ENCODE measurements around the gene LGALS3BP. TPM values are rescaled to one million over a fixed set of nuclear protein-coding genes. Genes with fewer than 3 reads are reported as not detected.
"Not testable (repeated sequence)": the region's sequence is repeated elsewhere in the genome, so short reads cannot be mapped to it uniquely, and the experiment has no call there.

LGALS3BP gene
- total RNA-seq, 1 experiment from 2014 or later: 507 TPM

DNA sequence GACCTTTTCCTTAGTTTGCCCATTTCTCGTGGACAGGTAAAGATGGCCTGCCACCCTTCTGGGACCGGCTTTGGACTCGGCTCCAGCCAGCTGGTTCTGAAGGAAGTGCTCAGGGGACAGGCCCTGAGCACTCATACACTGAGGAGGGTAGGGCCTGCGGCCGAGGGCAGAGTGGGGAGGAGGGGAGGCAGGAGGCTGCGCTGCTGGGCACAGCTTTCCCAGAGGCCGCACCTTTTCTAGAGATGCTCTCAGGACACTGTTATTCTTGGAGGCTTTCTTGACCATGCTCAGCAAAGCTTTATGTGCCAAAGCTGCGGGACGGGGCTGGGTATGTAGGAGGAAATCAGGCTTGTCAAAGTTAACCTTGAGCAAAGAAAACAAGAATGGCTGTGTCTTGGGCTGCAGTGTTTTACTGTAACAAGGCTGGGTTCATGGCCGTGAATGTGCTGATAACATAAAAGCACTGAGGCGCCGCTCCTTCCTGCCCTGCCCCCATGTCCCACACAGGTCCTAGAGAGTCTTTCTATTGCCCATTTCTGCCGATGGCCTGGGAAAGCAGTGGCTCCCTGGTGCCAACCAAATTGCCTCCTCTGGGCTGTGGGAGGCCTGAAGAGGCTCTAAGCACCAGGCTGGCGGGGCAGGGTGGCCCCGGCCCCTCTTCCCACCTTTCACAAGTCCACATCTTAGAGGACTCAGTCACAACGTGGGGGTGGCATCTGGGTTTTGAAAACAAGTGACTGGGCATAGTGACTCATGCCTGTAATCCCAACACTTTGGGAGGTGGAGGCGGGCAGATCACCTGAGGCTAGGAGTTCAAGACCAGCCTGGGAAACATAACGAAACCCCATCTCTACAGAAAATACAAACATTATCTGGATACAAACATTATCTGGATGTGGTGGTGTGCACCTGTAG, 32.2 kb downstream of the LGALS3BP start:
- Histone ChIP-seq H3K4me3 (no peak overlapping the region), H3K36me3 (ENCODE audit: low read depth) (no peaks in the 10 kb centered on the region), H3K27ac (no peak overlapping the region), H4K20me1 (ENCODE audit: insufficient read depth) (no peaks in the 10 kb centered on the region), H3K9me2 (ENCODE audit: insufficient read depth) (no peaks in the 10 kb centered on the region), H3F3A (ENCODE audit: insufficient read depth, low read depth) (no peaks in the 10 kb centered on the region), H3K27me3 (ENCODE audit: insufficient read depth, low read depth) (no peaks in the 10 kb centered on the region), H3K4me1 (replicated peaks; ENCODE audit: insufficient read depth) (no peaks in the 10 kb centered on the region), H3K79me2 (ENCODE audit: low read depth) (no peaks in the 10 kb centered on the region), H3K9me3 (ENCODE audit: insufficient read depth, low read depth) (no peaks in the 10 kb centered on the region), H2AFZ (no peak overlapping the region), H3K4me2 (no peak overlapping the region)
- no peak for DNase-seq
- intact Hi-C loops (cut with micrococcal nuclease; ENCODE audit: unreplicated experiment): no loop called here
- BruUV-seq (replicated peaks): no TSS peak
- ChIA-PET POLR2A (ENCODE audit: unreplicated experiment) (no interaction called here), CTCF (no interaction called here)
- TF ChIP-seq, protein P1, sequence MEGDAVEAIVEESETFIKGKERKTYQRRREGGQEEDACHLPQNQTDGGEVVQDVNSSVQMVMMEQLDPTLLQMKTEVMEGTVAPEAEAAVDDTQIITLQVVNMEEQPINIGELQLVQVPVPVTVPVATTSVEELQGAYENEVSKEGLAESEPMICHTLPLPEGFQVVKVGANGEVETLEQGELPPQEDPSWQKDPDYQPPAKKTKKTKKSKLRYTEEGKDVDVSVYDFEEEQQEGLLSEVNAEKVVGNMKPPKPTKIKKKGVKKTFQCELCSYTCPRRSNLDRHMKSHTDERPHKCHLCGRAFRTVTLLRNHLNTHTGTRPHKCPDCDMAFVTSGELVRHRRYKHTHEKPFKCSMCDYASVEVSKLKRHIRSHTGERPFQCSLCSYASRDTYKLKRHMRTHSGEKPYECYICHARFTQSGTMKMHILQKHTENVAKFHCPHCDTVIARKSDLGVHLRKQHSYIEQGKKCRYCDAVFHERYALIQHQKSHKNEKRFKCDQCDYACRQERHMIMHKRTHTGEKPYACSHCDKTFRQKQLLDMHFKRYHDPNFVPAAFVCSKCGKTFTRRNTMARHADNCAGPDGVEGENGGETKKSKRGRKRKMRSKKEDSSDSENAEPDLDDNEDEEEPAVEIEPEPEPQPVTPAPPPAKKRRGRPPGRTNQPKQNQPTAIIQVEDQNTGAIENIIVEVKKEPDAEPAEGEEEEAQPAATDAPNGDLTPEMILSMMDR (conservative IDR thresholded peaks at IDR 0.05): no peak
- TF ChIP-seq EZH2 (IDR thresholded peaks at IDR 0.05; ENCODE audit: low read depth): no peak

DNA sequence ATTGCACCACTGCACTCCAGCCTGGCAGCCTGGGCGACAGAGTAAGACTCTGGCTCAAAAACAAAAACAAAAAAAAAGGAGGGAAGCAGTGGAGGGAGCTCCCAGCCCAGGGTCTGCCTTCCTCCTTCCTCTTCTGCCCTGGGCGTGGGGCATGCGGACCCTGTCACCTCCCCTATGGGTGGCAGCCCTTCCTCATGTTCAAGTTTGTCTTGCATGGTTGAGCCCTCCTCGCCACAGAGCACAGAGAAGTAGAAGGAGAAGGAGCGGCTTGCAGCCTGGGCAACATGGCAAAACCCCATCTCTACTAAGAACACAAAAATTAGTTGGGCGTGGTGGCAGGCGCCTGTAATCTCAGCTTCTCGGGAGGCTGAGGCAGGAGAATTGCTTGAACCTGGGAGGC, 33.1 kb downstream of the LGALS3BP start:
- H3K27ac ChIP-seq: no peak overlapping the region
- DNase-seq: no peak
- no peak overlapping the region for H2AFZ ChIP-seq
- H3K36me3 ChIP-seq (ENCODE audit: low read depth): no peaks in the 10 kb centered on the region
- no peaks in the 10 kb centered on the region for H3K79me2 ChIP-seq (ENCODE audit: low read depth)
- TF ChIP-seq EZH2 (IDR thresholded peaks at IDR 0.05; ENCODE audit: low read depth): no peak
- TF ChIP-seq, protein P1 (conservative IDR thresholded peaks at IDR 0.05): no peak
- H3K9me2 ChIP-seq (ENCODE audit: insufficient read depth): no peaks in the 10 kb centered on the region
- POLR2A ChIA-PET (ENCODE audit: unreplicated experiment): interaction anchor here (0.6 kb wide), 1 partner anchor 74 kb away, joined by 6 read pairs; no protein-coding TSS in a partner anchor
- no peak overlapping the region for H3K4me2 ChIP-seq
- H3F3A ChIP-seq (ENCODE audit: insufficient read depth, low read depth): no peaks in the 10 kb centered on the region
- no peaks in the 10 kb centered on the region for H3K9me3 ChIP-seq (ENCODE audit: insufficient read depth, low read depth)
- no peaks in the 10 kb centered on the region for H3K27me3 ChIP-seq (ENCODE audit: insufficient read depth, low read depth)
- CTCF ChIA-PET: no interaction called here
- no TSS peak for BruUV-seq (replicated peaks)
- H4K20me1 ChIP-seq (ENCODE audit: insufficient read depth): no peaks in the 10 kb centered on the region
- H3K4me3 ChIP-seq: no peak overlapping the region
- intact Hi-C loops (cut with micrococcal nuclease; ENCODE audit: unreplicated experiment): no loop called here
- no peaks in the 10 kb centered on the region for H3K4me1 ChIP-seq (replicated peaks; ENCODE audit: insufficient read depth)

GRCh38 chr17:78946131-78946530, 33.6 kb downstream of the LGALS3BP start:
- Histone ChIP-seq H4K20me1 (ENCODE audit: insufficient read depth) (no peaks in the 10 kb centered on the region), H3K4me1 (replicated peaks; ENCODE audit: insufficient read depth) (no peaks in the 10 kb centered on the region), H3K9me2 (ENCODE audit: insufficient read depth) (no peaks in the 10 kb centered on the region), H3K9me3 (ENCODE audit: insufficient read depth, low read depth) (no peaks in the 10 kb centered on the region), H3K79me2 (ENCODE audit: low read depth) (no peaks in the 10 kb centered on the region), H3K4me3 (no peak overlapping the region), H3K27ac (no peak overlapping the region), H3K4me2 (no peak overlapping the region), H3K36me3 (ENCODE audit: low read depth) (no peaks in the 10 kb centered on the region), H2AFZ (no peak overlapping the region), H3F3A (ENCODE audit: insufficient read depth, low read depth) (no peaks in the 10 kb centered on the region), H3K27me3 (ENCODE audit: insufficient read depth, low read depth) (no peaks in the 10 kb centered on the region)
- POLR2A ChIA-PET (ENCODE audit: unreplicated experiment): no interaction called here
- BruUV-seq (replicated peaks): no TSS peak
- CTCF ChIA-PET: no interaction called here
- TF ChIP-seq, protein P1 (conservative IDR thresholded peaks at IDR 0.05): no peak
- TF ChIP-seq EZH2 (IDR thresholded peaks at IDR 0.05; ENCODE audit: low read depth): no peak
- DNase-seq: no peak
- intact Hi-C loops (cut with micrococcal nuclease; ENCODE audit: unreplicated experiment): no loop called here

DNA sequence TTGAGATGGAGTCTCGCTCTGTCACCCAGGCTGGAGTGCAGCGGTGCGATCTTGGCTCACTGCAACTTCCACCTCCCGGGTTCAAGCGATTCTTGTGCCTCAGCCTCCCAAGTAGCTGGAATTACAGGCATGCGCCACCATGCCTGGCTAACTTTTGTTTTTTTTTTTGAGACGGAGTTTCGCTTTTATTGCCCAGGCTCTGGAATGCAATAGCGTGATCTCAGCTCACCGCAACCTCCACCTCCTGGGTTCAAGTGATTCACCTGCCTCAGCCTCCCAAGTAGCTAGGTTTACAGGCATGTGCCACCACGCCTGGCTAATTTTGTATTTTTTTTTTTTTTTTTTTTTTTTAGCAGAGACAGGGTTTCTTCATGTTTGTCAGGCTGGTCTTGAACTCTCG, 34.3 kb downstream of the LGALS3BP start:
- H3K4me1 ChIP-seq (replicated peaks; ENCODE audit: insufficient read depth); intact Hi-C loops (cut with micrococcal nuclease; ENCODE audit: unreplicated experiment); H3K27ac ChIP-seq; H3K4me3 ChIP-seq; H3K79me2 ChIP-seq (ENCODE audit: low read depth); BruUV-seq (replicated peaks); H3K9me3 ChIP-seq (ENCODE audit: insufficient read depth, low read depth); H3K9me2 ChIP-seq (ENCODE audit: insufficient read depth); H3K4me2 ChIP-seq; CTCF ChIA-PET; H4K20me1 ChIP-seq (ENCODE audit: insufficient read depth); POLR2A ChIA-PET (ENCODE audit: unreplicated experiment); H3K27me3 ChIP-seq (ENCODE audit: insufficient read depth, low read depth); H3K36me3 ChIP-seq (ENCODE audit: low read depth); DNase-seq; H3F3A ChIP-seq (ENCODE audit: insufficient read depth, low read depth); H2AFZ ChIP-seq: not testable (repeated sequence)

Measured in PC-9 (cell line).